Measurements from ENCODE around the gene VPS52. TPM values are rescaled to one million over a fixed set of nuclear protein-coding genes. Genes with fewer than 3 reads are reported as not detected.
"Not testable (repeated sequence)": the region's sequence is repeated elsewhere in the genome, so short reads cannot be mapped to it uniquely, and the experiment has no call there.

VPS52 gene
- total RNA-seq, 1 donor from 2014 or later: 33.9 TPM

GRCh38 chr6:33288141-33288920 lies 16.7 kb upstream of the VPS52 start:
- no peak for TF ChIP-seq CTCF (conservative IDR thresholded peaks at IDR 0.05; ENCODE audit: low read depth, low read length)
- no peak for DNase-seq (ENCODE audit: low read depth)
- peak overlapping the region; percentile 81 for H3K4me3 ChIP-seq (ENCODE audit: low read depth, low read length)

- DNase-seq (ENCODE audit: low read depth): no peak
- TF ChIP-seq CTCF (conservative IDR thresholded peaks at IDR 0.05; ENCODE audit: low read depth, low read length): no peak
- H3K4me3 ChIP-seq (ENCODE audit: low read depth, low read length): no peak overlapping the region
Measured at GRCh38 chr6:33286946-33287914, 15.6 kb upstream of the VPS52 start.

GRCh38 chr6:33285214-33285613 lies 13.5 kb upstream of the VPS52 start:
- not testable (repeated sequence) for H3K4me3 ChIP-seq (ENCODE audit: low read depth, low read length); DNase-seq (ENCODE audit: low read depth)

- no peak overlapping the region for H3K4me3 ChIP-seq (ENCODE audit: low read depth, low read length)
- DNase-seq (ENCODE audit: low read depth): no peak
- TF ChIP-seq CTCF (conservative IDR thresholded peaks at IDR 0.05; ENCODE audit: low read depth, low read length): no peak
Measured at GRCh38 chr6:33280539-33280938, 8.9 kb upstream of the VPS52 start.

GRCh38 chr6:33279971-33280511 lies 8.4 kb upstream of the VPS52 start:
- TF ChIP-seq CTCF (conservative IDR thresholded peaks at IDR 0.05; ENCODE audit: low read depth, low read length): peak; percentile 86
- DNase-seq (ENCODE audit: low read depth): no peak
- H3K4me3 ChIP-seq (ENCODE audit: low read depth, low read length): no peak overlapping the region

GRCh38 chr6:33279257-33279695 lies 7.6 kb upstream of the VPS52 start:
- no peak for TF ChIP-seq CTCF (conservative IDR thresholded peaks at IDR 0.05; ENCODE audit: low read depth, low read length)
- no peak overlapping the region for H3K4me3 ChIP-seq (ENCODE audit: low read depth, low read length)
- DNase-seq (ENCODE audit: low read depth): no peak

- no peak overlapping the region for H3K4me3 ChIP-seq (ENCODE audit: low read depth, low read length)
- no peak for DNase-seq (ENCODE audit: low read depth)
- TF ChIP-seq CTCF (conservative IDR thresholded peaks at IDR 0.05; ENCODE audit: low read depth, low read length): no peak
Measured at GRCh38 chr6:33278810-33279209, 7.1 kb upstream of the VPS52 start.
